GM18505 (cell line): Measurements from ENCODE around the gene TSPEAR.

Experiments used
- ATAC-seq: cut with Tn5 transposase; IDR thresholded peaks from one replicate; pipeline ENCODE4 v1.9.1; 2021; ENCODE audit not compliant: unreplicated experiment
- POLR2A ChIP-seq: IDR thresholded peaks from 4 replicates; pipeline ENCODE4 v1.6.1; 2011; ENCODE audit warnings: borderline replicate concordance; ENCODE audit not compliant: insufficient read depth, insufficient read length; ENCODE audit errors: extremely low read depth

TSPEAR gene

GRCh38 chr21:44540741-44541288 lies 170.6 kb downstream of the TSPEAR start:
- no peak for TF ChIP-seq POLR2A
- no peak for ATAC-seq

GRCh38 chr21:44539991-44540666 lies 171.2 kb downstream of the TSPEAR start, which contains the start of gene KRTAP10-1:
Gene KRTAP10-1 (minus strand): TSS chr21:44540195. CDS start chr21:44540150, 45 bp downstream.
- ATAC-seq: no peak
- TF ChIP-seq POLR2A: no peak

- no peak for TF ChIP-seq POLR2A
- ATAC-seq: no peak
Measured at GRCh38 chr21:44539046-44539445, 172.3 kb downstream of the TSPEAR start.

- TF ChIP-seq POLR2A: no peak
- no peak for ATAC-seq
Measured at GRCh38 chr21:44537930-44538911, 173.2 kb downstream of the TSPEAR start.

GRCh38 chr21:44535963-44536362 lies 175.4 kb downstream of the TSPEAR start:
- ATAC-seq: no peak
- TF ChIP-seq POLR2A: no peak

- no peak for ATAC-seq
- TF ChIP-seq POLR2A: no peak
Measured at GRCh38 chr21:44534688-44535087, 176.7 kb downstream of the TSPEAR start.

GRCh38 chr21:44533891-44534627 lies 177.3 kb downstream of the TSPEAR start:
- TF ChIP-seq POLR2A: no peak
- no peak for ATAC-seq

- TF ChIP-seq POLR2A: no peak
- ATAC-seq: no peak
Measured at GRCh38 chr21:44533121-44533890, 178.1 kb downstream of the TSPEAR start.

GRCh38 chr21:44532712-44533111 lies 178.7 kb downstream of the TSPEAR start:
- ATAC-seq: no peak
- no peak for TF ChIP-seq POLR2A

GRCh38 chr21:44531606-44532564 lies 179.5 kb downstream of the TSPEAR start:
- ATAC-seq: no peak

GRCh38 chr21:44530903-44531605 lies 180.3 kb downstream of the TSPEAR start:
- TF ChIP-seq POLR2A: no peak
- no peak for ATAC-seq

More at GRCh38 chr21:44531606-44532564, 179.5 kb downstream of the TSPEAR start:
- no peak for TF ChIP-seq POLR2A
